H1 (cell line): ENCODE results near the gene MYRF. TPM values are rescaled to one million over a fixed set of nuclear protein-coding genes. Genes with fewer than 3 reads are reported as not detected.

Experiments used
- CTCF ChIA-PET: fragments of 300-600 bp; sonication (Branson Sonifier 250); formaldehyde crosslinking; loops from one replicate; lab custom pipeline; 2021; ENCODE audit not compliant: partially characterized antibody; lab: Charles Lee
- POLR2A ChIA-PET: fragments of 300-600 bp; sonication (Branson Sonifier 250); formaldehyde crosslinking; loops from one replicate; lab custom pipeline; 2021; ENCODE audit warnings: inconsistent platforms; ENCODE audit not compliant: partially characterized antibody; lab: Charles Lee
- DNase-seq, 2 experiments: peaks; one replicate each; pipeline versions ENCODE4 v3.0.0 to v3.0.0-alpha.2; 2010 to 2022; ENCODE audit warnings: low spot score in 2 of 2, low read depth in 1 of 2, mixed read lengths in 1 of 2
- FAIRE-seq: peaks from 2 replicates; lab custom pipeline; 2011; peaks lifted over from hg19 to GRCh38; lab: Jason Lieb, UNC
- H2AFZ ChIP-seq: 2 replicates; pipeline ENCODE4 v1.8.1; 2012; ENCODE audit warnings: low read length, inconsistent platforms
- H2AK5ac ChIP-seq: 2 replicates; pipeline ENCODE4 v1.6.1; 2013; ENCODE audit warnings: low read depth, low read length
- H2BK120ac ChIP-seq: replicated peaks from 2 replicates; pipeline ENCODE3; 2013; ENCODE audit warnings: low read depth, low read length, inconsistent platforms
- H2BK12ac ChIP-seq: 2 replicates; pipeline ENCODE4 v1.6.1; 2013; ENCODE audit warnings: low read depth, low read length
- H2BK15ac ChIP-seq: 2 replicates; pipeline ENCODE4 v1.6.1; 2013; ENCODE audit warnings: low read length
- H2BK20ac ChIP-seq: 2 replicates; pipeline ENCODE4 v1.6.1; 2013; ENCODE audit warnings: low read length
- H2BK5ac ChIP-seq: 2 replicates; pipeline ENCODE4 v1.6.1; 2013; ENCODE audit warnings: low read depth, low read length
- H3K14ac ChIP-seq: 2 replicates; pipeline ENCODE4 v1.6.1; 2013; ENCODE audit warnings: inconsistent platforms; ENCODE audit not compliant: insufficient read length
- H3K18ac ChIP-seq: 2 replicates; pipeline ENCODE4 v1.6.1; 2013; ENCODE audit warnings: low read length; ENCODE audit errors: extremely low read depth
- H3K23ac ChIP-seq: 2 replicates; pipeline ENCODE4 v1.6.1; 2013; ENCODE audit warnings: inconsistent platforms; ENCODE audit not compliant: insufficient read length
- H3K23me2 ChIP-seq: 2 replicates; pipeline ENCODE4 v1.6.1; 2013; ENCODE audit warnings: low read depth, low read length
- H3K27ac ChIP-seq: 2 replicates; pipeline ENCODE4 v1.6.1; 2011; ENCODE audit warnings: low read depth, low read length, inconsistent platforms
- H3K27me3 ChIP-seq, 4 experiments: replicated peaks in 1 of 4; 1 replicate in 1 of 4; 2 replicates in 3 of 4; pipeline versions ENCODE4 v1.6.1 to v1.8.1; 2011 to 2013; ENCODE audit warnings: low read length in 3 of 4, mild to moderate bottlenecking in 3 of 4, inconsistent platforms in 2 of 4, mixed read lengths in 2 of 4, moderate library complexity in 1 of 4; ENCODE audit not compliant: control insufficient read depth in 3 of 4, insufficient read depth in 3 of 4; ENCODE audit errors: extremely low read depth in 1 of 4
- H3K36me3 ChIP-seq, 4 experiments: 2 replicates each; pipeline versions ENCODE4 v1.6.1 to v1.8.1; 2011 to 2013; ENCODE audit warnings: mild to moderate bottlenecking in 4 of 4, low read length in 3 of 4, moderate library complexity in 2 of 4, control low read depth in 1 of 4, inconsistent platforms in 1 of 4; ENCODE audit not compliant: insufficient read depth in 4 of 4, control insufficient read depth in 2 of 4
- H3K4ac ChIP-seq: replicated peaks from 2 replicates; pipeline ENCODE3; 2013; ENCODE audit warnings: low read length, low read depth, mixed read lengths, inconsistent platforms; ENCODE audit not compliant: insufficient read length
- H3K4me1 ChIP-seq, 4 experiments: replicated peaks in 1 of 4; 1 replicate in 1 of 4; 2 replicates in 3 of 4; pipeline versions ENCODE4 v1.6.1 to v1.8.1; 2011 to 2013; ENCODE audit warnings: low read length in 3 of 4, inconsistent platforms in 2 of 4, mixed read lengths in 1 of 4; ENCODE audit not compliant: insufficient read depth in 4 of 4, control insufficient read depth in 3 of 4
- H3K4me2 ChIP-seq, 2 experiments: 2 replicates each; pipeline versions ENCODE4 v1.6.1 to v1.8.1; 2011 to 2013; ENCODE audit warnings: low read depth in 2 of 2, low read length in 2 of 2, control low read depth in 1 of 2, inconsistent platforms in 1 of 2, mild to moderate bottlenecking in 1 of 2; ENCODE audit not compliant: insufficient read depth in 1 of 2
- H3K4me3 ChIP-seq, 4 experiments: fragments of 200-600, 300-600 bp in 1 of 4; sonication (generic), shearing (Covaris generic), sonication (Bioruptor Twin) in 1 of 4; 2 replicates each; pipeline versions ENCODE4 v1.5.1 to v1.8.1; 2011 to 2016; ENCODE audit warnings: low read length in 4 of 4, low read depth in 3 of 4, control low read depth in 2 of 4, inconsistent platforms in 2 of 4, mild to moderate bottlenecking in 2 of 4, mixed read lengths in 1 of 4, moderate library complexity in 1 of 4; ENCODE audit not compliant: insufficient read depth in 2 of 4; ENCODE audit errors: extremely low read depth in 1 of 4
- H3K56ac ChIP-seq: replicated peaks from 2 replicates; pipeline ENCODE3; 2013; ENCODE audit warnings: low read depth, mild to moderate bottlenecking, mixed read lengths, low read length, inconsistent platforms; ENCODE audit not compliant: insufficient read length
- H3K79me1 ChIP-seq: 2 replicates; pipeline ENCODE4 v1.6.1; 2013; ENCODE audit warnings: low read depth, low read length, control low read depth
- H3K79me2 ChIP-seq, 2 experiments: 2 replicates each; pipeline versions ENCODE4 v1.6.1 to v1.8.1; 2012 to 2013; ENCODE audit warnings: low read length in 2 of 2, mild to moderate bottlenecking in 2 of 2, inconsistent platforms in 1 of 2; ENCODE audit not compliant: insufficient read depth in 2 of 2, control insufficient read depth in 1 of 2
- H3K9ac ChIP-seq, 4 experiments: replicated peaks in 1 of 4; 1 replicate in 1 of 4; 2 replicates in 3 of 4; pipeline versions ENCODE4 v1.6.1 to v1.8.1; 2011 to 2013; ENCODE audit warnings: low read depth in 3 of 4, low read length in 3 of 4, control low read depth in 2 of 4, mild to moderate bottlenecking in 2 of 4, moderate library complexity in 2 of 4, inconsistent platforms in 1 of 4; ENCODE audit errors: extremely low read depth in 1 of 4
- H3K9me3 ChIP-seq, 2 experiments: 2 replicates each; pipeline versions ENCODE4 v1.6.1 to v1.8.1; 2012 to 2013; ENCODE audit warnings: mild to moderate bottlenecking in 2 of 2, moderate library complexity in 2 of 2, control low read depth in 1 of 2, inconsistent platforms in 1 of 2, low read depth in 1 of 2, low read length in 1 of 2, mixed read lengths in 1 of 2; ENCODE audit not compliant: insufficient read depth in 2 of 2
- H4K20me1 ChIP-seq, 2 experiments: replicated peaks in 1 of 2; 2 replicates each; pipeline versions ENCODE3 to v1.8.1; 2011 to 2013; ENCODE audit warnings: inconsistent platforms in 2 of 2, low read length in 2 of 2, mild to moderate bottlenecking in 1 of 2; ENCODE audit not compliant: insufficient read depth in 2 of 2, control insufficient read depth in 1 of 2
- H4K5ac ChIP-seq: 2 replicates; pipeline ENCODE4 v1.6.1; 2013; ENCODE audit warnings: low read length, low read depth, mixed read lengths, inconsistent platforms; ENCODE audit not compliant: insufficient read length
- H4K8ac ChIP-seq: 2 replicates; pipeline ENCODE4 v1.8.0; 2013; ENCODE audit warnings: mild to moderate bottlenecking, moderate library complexity, low read length, inconsistent platforms; ENCODE audit not compliant: insufficient read depth; ENCODE audit errors: extremely low read depth
- H4K91ac ChIP-seq: replicated peaks from 2 replicates; pipeline ENCODE3; 2013; ENCODE audit warnings: low read length, mixed read lengths, inconsistent platforms; ENCODE audit not compliant: insufficient read length
- EGR1 ChIP-seq: IDR thresholded peaks from 2 replicates; pipeline ENCODE4 v1.6.1; 2011; ENCODE audit warnings: low read depth, low read length, borderline replicate concordance
- HDAC6 ChIP-seq: IDR thresholded peaks from one replicate; pipeline ENCODE4 v1.7.1; 2012; ENCODE audit warnings: low read depth, mild to moderate bottlenecking, inconsistent platforms, low read length, moderate library complexity
- SAP30 ChIP-seq: fragments of 300-600 bp; sonication (generic); IDR thresholded peaks from 2 replicates; pipeline ENCODE4 v1.7.1; 2012; ENCODE audit warnings: low read length, moderate library complexity, mild to moderate bottlenecking, inconsistent platforms; ENCODE audit not compliant: insufficient read depth, insufficient replicate concordance
- YY1 ChIP-seq: IDR thresholded peaks from 2 replicates; pipeline ENCODE4 v1.6.1; 2011; ENCODE audit warnings: low read depth, mild to moderate bottlenecking, low read length
- WGBS, 2 experiments: shearing (Covaris generic) in 1 of 2; methylation state at CpG; one replicate each; pipeline versions ENCODE4 v1.1.6 to v1.1.7; 2013 to 2015; ENCODE audit warnings: low lambda C conversion rate in 2 of 2, mixed read lengths in 2 of 2, inconsistent platforms in 1 of 2, low coverage in 1 of 2, missing lambda C conversion rate in 1 of 2; ENCODE audit not compliant: insufficient replicate concordance in 2 of 2, insufficient coverage in 1 of 2, insufficient read length in 1 of 2; ENCODE audit errors: extremely low coverage in 1 of 2, missing lambda C conversion rate in 1 of 2; 5-methylcytosine and 5-hydroxymethylcytosine counted together
- polyA plus RNA-seq, 7 experiments: library from polyadenylated mRNA; depleted of rRNA in 3 of 7; stranded (reverse) in 5 of 7; unstranded in 2 of 7; fragments of >200 nt in 5 of 7; fragments of 200-250 nt in 2 of 7; gene quantifications; 1 replicate in 5 of 7; 2 replicates in 1 of 7; 4 replicates in 1 of 7; pipeline versions ENCODE4 v1.2.1 to v1.2.3, GENCODE V29; 2011 to 2013; ENCODE audit warnings: missing spikeins in 2 of 7, mixed read lengths in 2 of 7
- total RNA-seq: library from RNA; stranded (reverse); fragmentation: NEBNext Ultra II Directional; extraction: Animal tissue kit (Norgen Biotek cat#: 25700); gene quantifications from 2 replicates; pipeline ENCODE4 v1.2.1, GENCODE V29; 2021

Gene MYRF
- total and polyA plus RNA-seq, 2 of the 8 experiments (the other 6 are each of a cell fraction or from before 2014, with no cell fraction given) = 6.0 to 6.1 TPM

DNA sequence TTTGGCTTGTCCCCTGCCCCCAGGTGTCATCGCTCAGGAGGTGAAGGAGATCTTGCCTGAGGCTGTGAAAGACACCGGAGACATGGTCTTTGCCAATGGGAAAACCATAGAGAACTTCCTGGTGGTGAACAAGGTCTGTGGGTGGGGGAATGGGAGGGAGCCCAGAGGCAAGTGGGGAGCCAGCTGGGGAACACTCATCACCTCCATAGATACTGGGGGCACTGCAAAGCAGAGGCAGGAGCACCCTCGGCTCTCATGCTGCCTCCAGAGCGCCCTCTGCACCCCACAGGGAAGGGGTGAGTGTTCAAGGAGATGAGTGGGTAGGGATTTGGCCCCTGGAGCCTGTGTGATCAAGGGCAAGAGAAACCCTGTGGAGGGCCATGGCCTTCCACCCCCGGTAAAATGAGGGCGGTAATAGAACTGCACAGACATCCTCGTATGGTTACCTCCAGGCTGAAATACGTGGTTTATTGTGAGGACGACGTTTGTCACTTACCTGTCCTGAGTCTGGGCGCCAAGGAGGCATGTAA, 26.0 kb downstream of the MYRF start:
- Histone ChIP-seq H2AFZ (no peak overlapping the region), H3K18ac (no peak overlapping the region), H3K79me2 (no peaks in the 10 kb centered on the region), H3K4me2 (no peak overlapping the region), H2BK120ac (no peak overlapping the region), H4K5ac (no peak overlapping the region), H2BK15ac (no peak overlapping the region), H4K20me1 (peaks cover 0 to 2% of the 10 kb centered on the region in 2 experiments), H3K23ac (no peak overlapping the region), H3K36me3 (no peaks in the 10 kb centered on the region), H3K14ac (no peak overlapping the region), H3K27ac (no peak overlapping the region), H3K79me1 (no peaks in the 10 kb centered on the region), H3K9me3 (no peaks in the 10 kb centered on the region), H2BK20ac (no peak overlapping the region), H3K23me2 (no peaks in the 10 kb centered on the region), H3K4ac (no peak overlapping the region), H3K9ac (no peak overlapping the region), H3K4me3 (no peak overlapping the region), H3K56ac (no peak overlapping the region), H3K27me3 (no peaks in the 10 kb centered on the region; a peak in 1 of 7 replicates), H2AK5ac (no peak overlapping the region), H4K91ac (no peak overlapping the region), H2BK12ac (no peak overlapping the region), H2BK5ac (no peak overlapping the region), H3K4me1 (peaks cover 0 to 7% (median 5%) of the 10 kb centered on the region in 4 experiments; a peak in 6 of 7 replicates), H4K8ac (no peak overlapping the region)
- TF ChIP-seq SAP30 (no peak), EGR1 (no peak), YY1 (no peak), HDAC6 (no peak)
- no peak for FAIRE-seq
- ChIA-PET POLR2A (interaction anchor here (1.0 to 5.2 kb wide), 4 partner anchors 9 to 34 kb away, joined by 3 to 56 read pairs (median 8); partner anchors contain the start of genes FEN1 and TMEM258), CTCF (interaction anchor here (0.8 to 7.2 kb wide), 7 partner anchors 9 to 62 kb away, joined by 4 to 48 read pairs (median 7); partner anchors contain the start of genes FEN1, MYRF and TMEM258)
- WGBS, 2 experiments = 89% methylated on average over 11 of the region's 11 CpGs; no CpG with 5 or more reads in 1 of the 2 experiments
- DNase-seq = no peak
